Neural progenitor cell (in vitro differentiated cells): ENCODE measurements around the gene TMEM63C. TPM values are rescaled to one million over a fixed set of nuclear protein-coding genes. Genes with fewer than 3 reads are reported as not detected.

Experiments
- DNase-seq: peaks from one replicate; pipeline ENCODE4 v3.0.0-alpha.2; 2016; ENCODE audit warnings: low spot score
- H2AFZ ChIP-seq: fragments of 200-600 bp; sonication (generic); replicated peaks from 2 replicates; pipeline ENCODE4 v1.6.1; 2016; ENCODE audit warnings: antibody characterized with exemption
- H3F3A ChIP-seq: fragments of 200-600 bp; sonication (generic); 2 replicates; pipeline ENCODE4 v1.6.1; 2016; ENCODE audit warnings: antibody characterized with exemption, low read depth
- H3K27ac ChIP-seq: fragments of 200-600 bp; sonication (generic); 2 replicates; pipeline ENCODE4 v1.5.1; 2016; ENCODE audit warnings: mild to moderate bottlenecking
- H3K27me3 ChIP-seq: fragments of 200-600 bp; sonication (generic); 2 replicates; pipeline ENCODE4 v1.6.1; 2016; ENCODE audit warnings: mild to moderate bottlenecking, moderate library complexity
- H3K36me3 ChIP-seq: fragments of 200-600 bp; sonication (generic); 2 replicates; pipeline ENCODE4 v1.5.1; 2016
- H3K4me1 ChIP-seq: fragments of 200-600 bp; sonication (generic); 2 replicates; pipeline ENCODE4 v1.6.1; 2016; ENCODE audit warnings: mixed run types
- H3K4me2 ChIP-seq: fragments of 200-600 bp; sonication (generic); 2 replicates; pipeline ENCODE4 v1.6.1; 2016
- H3K4me3 ChIP-seq: fragments of 200-600 bp; sonication (generic); 2 replicates; pipeline ENCODE4 v1.5.1; 2016
- H3K79me2 ChIP-seq: fragments of 200-600 bp; sonication (generic); 2 replicates; pipeline ENCODE4 v1.6.1; 2016; ENCODE audit warnings: low read depth
- H3K9ac ChIP-seq: fragments of 200-600 bp; sonication (generic); 2 replicates; pipeline ENCODE4 v1.6.1; 2016
- H3K9me3 ChIP-seq: fragments of 200-600 bp; sonication (generic); 2 replicates; pipeline ENCODE4 v1.5.1; 2016; ENCODE audit warnings: low read depth
- H4K20me1 ChIP-seq: fragments of 200-600 bp; sonication (generic); 2 replicates; pipeline ENCODE4 v1.6.1; 2016; ENCODE audit warnings: low read depth
- H3K27ac Mint-ChIP-seq: 3 replicates; pipeline ENCODE4 v1.8.0; 2021; ENCODE audit warnings: mixed read lengths
- H3K27me3 Mint-ChIP-seq: 2 replicates; pipeline ENCODE4 v1.8.0; 2022; ENCODE audit warnings: low read depth, mild to moderate bottlenecking, inconsistent platforms, moderate library complexity, mixed read lengths; ENCODE audit not compliant: insufficient read depth
- H3K36me3 Mint-ChIP-seq: 3 replicates; pipeline ENCODE4 v1.8.0; 2021; ENCODE audit warnings: mixed read lengths
- H3K4me1 Mint-ChIP-seq: 3 replicates; pipeline ENCODE4 v1.8.0; 2021; ENCODE audit warnings: mixed read lengths
- H3K4me3 Mint-ChIP-seq: 3 replicates; pipeline ENCODE4 v1.8.0; 2021; ENCODE audit warnings: mild to moderate bottlenecking, moderate library complexity, mixed read lengths
- H3K9me3 Mint-ChIP-seq: 3 replicates; pipeline ENCODE4 v1.8.0; 2020; ENCODE audit warnings: mixed read lengths
- EZH2 ChIP-seq: fragments of 200-600 bp; sonication (generic); IDR thresholded peaks from 2 replicates; pipeline ENCODE4 v1.6.1; 2017; ENCODE audit warnings: antibody characterized with exemption, mild to moderate bottlenecking, moderate library complexity
- EZH2phosphoT487 ChIP-seq: fragments of 200-600 bp; sonication (generic); IDR thresholded peaks from 2 replicates; pipeline ENCODE4 v1.6.1; 2017; ENCODE audit warnings: antibody characterized with exemption
- total RNA-seq: library from RNA; depleted of rRNA; stranded (reverse); fragments of >200 nt; gene quantifications from 2 replicates; pipeline ENCODE4 v1.2.3, GENCODE V29; 2015; ENCODE audit warnings: low replicate concordance
- TF ChIP-seq, protein P1 (sequence below): fragments of 200-600 bp; sonication (generic); IDR thresholded peaks from 2 replicates; pipeline ENCODE4 v1.5.1; 2017; ENCODE audit warnings: antibody characterized with exemption, mild to moderate bottlenecking

TMEM63C gene
- total RNA-seq, 1 donor from 2014 or later: 1.5 TPM

DNA sequence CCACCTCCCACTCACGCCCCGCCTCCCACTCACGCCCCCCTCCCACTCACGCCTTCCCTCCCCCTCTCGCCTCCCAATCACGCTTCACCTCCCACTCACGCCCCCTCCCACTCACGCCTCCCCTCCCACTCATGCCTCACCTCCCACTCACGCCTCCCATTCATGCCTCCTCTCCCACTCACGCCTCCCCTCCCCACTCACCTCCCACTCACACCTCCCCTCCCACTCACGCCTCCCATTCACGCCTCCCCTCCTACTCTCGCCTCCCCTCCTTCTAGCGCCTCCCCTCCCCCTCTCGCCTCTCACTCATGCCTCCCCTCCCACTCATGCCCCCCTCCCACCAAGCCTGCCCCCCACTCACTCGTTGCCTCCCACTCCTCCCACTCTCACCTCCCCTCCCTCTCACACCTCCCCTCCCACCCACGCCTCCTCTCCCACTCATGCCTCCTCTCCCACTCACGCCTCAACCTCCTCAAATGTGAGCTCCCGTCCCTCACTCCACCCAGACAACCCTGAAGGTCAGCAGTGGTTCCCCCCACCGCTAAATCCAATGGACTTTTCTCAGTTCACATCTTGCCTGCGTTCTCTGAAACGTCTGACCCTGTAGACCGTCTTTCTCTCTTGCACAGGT, 39.8 kb downstream of the TMEM63C start:
- Histone ChIP-seq H3K36me3 (no peaks in the 10 kb centered on the region), H3K4me1 (peaks cover 22% of the 10 kb centered on the region), H3K9me3 (no peaks in the 10 kb centered on the region), H3K4me3 (no peak overlapping the region), H3K4me2 (no peak overlapping the region), H3K27ac (no peak overlapping the region), H3K9ac (no peak overlapping the region), H4K20me1 (no peaks in the 10 kb centered on the region), H3K79me2 (no peaks in the 10 kb centered on the region), H2AFZ (no peak overlapping the region), H3K27me3 (no peaks in the 10 kb centered on the region), H3F3A (peaks cover 12% of the 10 kb centered on the region)
- no peak overlapping the region for H3K4me3 Mint-ChIP-seq
- no peaks in the 10 kb centered on the region for H3K9me3 Mint-ChIP-seq
- peaks cover 21% of the 10 kb centered on the region for H3K4me1 Mint-ChIP-seq
- peaks cover 8% of the 10 kb centered on the region for H3K27me3 Mint-ChIP-seq
- no peak overlapping the region for H3K27ac Mint-ChIP-seq
- DNase-seq: no peak
- H3K36me3 Mint-ChIP-seq: no peaks in the 10 kb centered on the region
- TF ChIP-seq EZH2: no peak
- TF ChIP-seq, protein P1, sequence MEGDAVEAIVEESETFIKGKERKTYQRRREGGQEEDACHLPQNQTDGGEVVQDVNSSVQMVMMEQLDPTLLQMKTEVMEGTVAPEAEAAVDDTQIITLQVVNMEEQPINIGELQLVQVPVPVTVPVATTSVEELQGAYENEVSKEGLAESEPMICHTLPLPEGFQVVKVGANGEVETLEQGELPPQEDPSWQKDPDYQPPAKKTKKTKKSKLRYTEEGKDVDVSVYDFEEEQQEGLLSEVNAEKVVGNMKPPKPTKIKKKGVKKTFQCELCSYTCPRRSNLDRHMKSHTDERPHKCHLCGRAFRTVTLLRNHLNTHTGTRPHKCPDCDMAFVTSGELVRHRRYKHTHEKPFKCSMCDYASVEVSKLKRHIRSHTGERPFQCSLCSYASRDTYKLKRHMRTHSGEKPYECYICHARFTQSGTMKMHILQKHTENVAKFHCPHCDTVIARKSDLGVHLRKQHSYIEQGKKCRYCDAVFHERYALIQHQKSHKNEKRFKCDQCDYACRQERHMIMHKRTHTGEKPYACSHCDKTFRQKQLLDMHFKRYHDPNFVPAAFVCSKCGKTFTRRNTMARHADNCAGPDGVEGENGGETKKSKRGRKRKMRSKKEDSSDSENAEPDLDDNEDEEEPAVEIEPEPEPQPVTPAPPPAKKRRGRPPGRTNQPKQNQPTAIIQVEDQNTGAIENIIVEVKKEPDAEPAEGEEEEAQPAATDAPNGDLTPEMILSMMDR: no peak
- no peak for TF ChIP-seq EZH2phosphoT487

DNA sequence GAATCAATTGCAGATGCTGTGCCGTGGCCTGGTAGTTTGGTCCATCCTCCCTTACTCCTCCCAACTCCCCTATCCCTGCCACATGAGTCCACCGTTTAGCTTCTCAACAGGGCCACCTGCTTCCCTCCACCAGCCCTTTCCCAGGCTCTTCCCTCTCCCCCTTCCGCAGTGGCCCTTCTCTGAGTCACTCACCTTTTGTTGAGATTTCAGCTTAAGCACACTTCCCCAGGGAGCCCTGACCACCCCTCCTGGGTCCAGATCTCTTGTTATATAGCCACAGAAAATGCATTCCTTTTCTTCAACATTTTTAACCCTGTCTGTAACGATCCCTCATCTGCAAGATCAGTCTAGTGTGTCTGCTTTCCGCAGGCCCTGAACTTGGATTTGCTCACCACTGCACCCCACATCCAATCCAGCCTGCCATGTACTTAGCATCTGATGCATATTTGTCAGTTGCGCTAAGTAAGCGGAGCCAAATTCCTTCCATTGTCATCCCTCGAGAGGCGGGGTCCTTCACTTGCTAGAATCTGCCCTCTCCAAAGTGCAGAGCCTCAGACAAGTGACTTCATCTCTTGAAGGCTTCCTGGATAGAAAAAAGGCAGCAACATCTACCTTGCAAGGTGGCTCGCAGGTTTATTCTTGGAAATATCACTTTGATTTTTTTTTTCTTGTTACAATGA, 41.1 kb downstream of the TMEM63C start:
- no peak overlapping the region for H3K4me3 ChIP-seq
- TF ChIP-seq, protein P1: no peak
- TF ChIP-seq EZH2 (no peak), EZH2phosphoT487 (no peak)
- Mint-ChIP-seq H3K4me1 (peaks cover 23% of the 10 kb centered on the region), H3K27me3 (peaks cover 4% of the 10 kb centered on the region), H3K27ac (peak overlapping the region; percentile 50), H3K9me3 (no peaks in the 10 kb centered on the region), H3K4me3 (no peak overlapping the region), H3K36me3 (no peaks in the 10 kb centered on the region)
- no peak overlapping the region for H2AFZ ChIP-seq
- peaks cover 22% of the 10 kb centered on the region for H3K4me1 ChIP-seq
- H3F3A ChIP-seq: peaks cover 12% of the 10 kb centered on the region
- H3K27ac ChIP-seq: no peak overlapping the region
- H3K36me3 ChIP-seq: no peaks in the 10 kb centered on the region
- H3K27me3 ChIP-seq: no peaks in the 10 kb centered on the region
- H3K79me2 ChIP-seq: no peaks in the 10 kb centered on the region
- no peaks in the 10 kb centered on the region for H3K9me3 ChIP-seq
- H3K9ac ChIP-seq: no peak overlapping the region
- H3K4me2 ChIP-seq: peak overlapping the region; percentile 10
- peak; percentile 66 for DNase-seq
- no peaks in the 10 kb centered on the region for H4K20me1 ChIP-seq

DNA sequence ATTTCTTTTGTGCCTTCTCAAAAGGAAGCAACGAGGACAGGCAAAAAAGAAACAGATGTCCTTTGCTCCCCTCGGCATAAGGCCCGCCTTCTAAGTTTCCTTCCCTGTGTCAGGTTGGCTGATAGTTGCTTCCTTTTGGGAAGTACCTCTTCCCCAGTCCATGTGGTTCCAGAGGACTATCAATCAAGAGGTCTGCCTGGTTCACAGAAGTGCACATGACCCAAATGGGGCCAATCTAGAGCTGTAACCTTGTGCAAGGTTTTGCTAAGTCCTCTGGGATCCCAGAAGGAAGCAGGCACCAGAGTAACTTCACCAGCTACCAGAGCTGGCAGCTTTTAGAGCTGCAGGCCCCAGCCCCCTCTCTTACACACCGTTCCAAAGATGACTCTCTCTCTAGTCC, 42.6 kb downstream of the TMEM63C start:
- TF ChIP-seq EZH2 (no peak), EZH2phosphoT487 (no peak)
- TF ChIP-seq, protein P1: no peak
- Histone ChIP-seq H3K4me2 (no peak overlapping the region), H3K9ac (no peak overlapping the region), H3K27ac (no peak overlapping the region), H2AFZ (no peak overlapping the region), H3F3A (peaks cover 12% of the 10 kb centered on the region), H3K4me3 (no peak overlapping the region), H3K9me3 (no peaks in the 10 kb centered on the region), H4K20me1 (no peaks in the 10 kb centered on the region), H3K27me3 (no peaks in the 10 kb centered on the region), H3K36me3 (no peaks in the 10 kb centered on the region), H3K79me2 (no peaks in the 10 kb centered on the region), H3K4me1 (peaks cover 22% of the 10 kb centered on the region)
- Mint-ChIP-seq H3K27ac (no peak overlapping the region), H3K4me3 (no peak overlapping the region), H3K4me1 (peaks cover 23% of the 10 kb centered on the region), H3K9me3 (no peaks in the 10 kb centered on the region), H3K36me3 (no peaks in the 10 kb centered on the region), H3K27me3 (peaks cover 4% of the 10 kb centered on the region)
- DNase-seq: no peak
